Fibroblast of the aortic adventitia (primary cell): ENCODE results near the gene CDCA3. TPM values are rescaled to one million over a fixed set of nuclear protein-coding genes. Genes with fewer than 3 reads are reported as not detected.

Source experiments
- DNase-seq: peaks from one replicate; pipeline ENCODE4 v3.0.0-alpha.2; 2010; ENCODE audit warnings: low read depth
- H3K4me3 ChIP-seq: 2 replicates; pipeline ENCODE4 v1.5.1; 2011; ENCODE audit warnings: low read depth, mild to moderate bottlenecking, control low read depth, low read length, moderate library complexity
- total RNA-seq: library from RNA; depleted of rRNA; stranded (reverse); fragments of >200 nt; gene quantifications from 2 replicates; pipeline ENCODE4 v1.2.3, GENCODE V29; 2012; ENCODE audit warnings: low replicate concordance
- TF ChIP-seq, protein P1 (sequence below): IDR thresholded peaks from 2 replicates; pipeline ENCODE4 v1.5.1; 2011; ENCODE audit warnings: mild to moderate bottlenecking, low read length, control low read depth, inconsistent platforms; ENCODE audit not compliant: insufficient read depth

The CDCA3 gene
- total RNA-seq, 1 donor: 23.5 TPM

DNA sequence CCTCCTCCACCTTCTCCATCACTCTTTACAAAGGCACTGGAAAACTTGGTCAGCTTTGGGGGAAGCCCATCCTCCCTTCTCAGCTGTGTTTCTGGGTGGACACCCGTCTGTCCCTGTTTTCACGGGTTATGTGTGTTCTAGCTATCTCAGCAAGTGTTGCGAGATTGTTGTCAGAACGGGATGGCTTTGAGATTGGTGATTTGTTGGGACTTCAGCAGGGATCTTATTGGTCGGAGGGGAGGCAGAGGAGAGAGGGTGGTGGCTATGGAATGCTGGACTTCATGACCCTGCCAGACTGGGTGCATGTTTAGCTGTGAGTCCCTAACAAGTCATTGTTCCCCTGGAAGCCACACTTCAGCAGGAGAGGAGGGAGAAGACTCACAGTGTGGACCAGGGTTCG is 3.0 kb upstream of the CDCA3 start:
- TF ChIP-seq, protein P1, sequence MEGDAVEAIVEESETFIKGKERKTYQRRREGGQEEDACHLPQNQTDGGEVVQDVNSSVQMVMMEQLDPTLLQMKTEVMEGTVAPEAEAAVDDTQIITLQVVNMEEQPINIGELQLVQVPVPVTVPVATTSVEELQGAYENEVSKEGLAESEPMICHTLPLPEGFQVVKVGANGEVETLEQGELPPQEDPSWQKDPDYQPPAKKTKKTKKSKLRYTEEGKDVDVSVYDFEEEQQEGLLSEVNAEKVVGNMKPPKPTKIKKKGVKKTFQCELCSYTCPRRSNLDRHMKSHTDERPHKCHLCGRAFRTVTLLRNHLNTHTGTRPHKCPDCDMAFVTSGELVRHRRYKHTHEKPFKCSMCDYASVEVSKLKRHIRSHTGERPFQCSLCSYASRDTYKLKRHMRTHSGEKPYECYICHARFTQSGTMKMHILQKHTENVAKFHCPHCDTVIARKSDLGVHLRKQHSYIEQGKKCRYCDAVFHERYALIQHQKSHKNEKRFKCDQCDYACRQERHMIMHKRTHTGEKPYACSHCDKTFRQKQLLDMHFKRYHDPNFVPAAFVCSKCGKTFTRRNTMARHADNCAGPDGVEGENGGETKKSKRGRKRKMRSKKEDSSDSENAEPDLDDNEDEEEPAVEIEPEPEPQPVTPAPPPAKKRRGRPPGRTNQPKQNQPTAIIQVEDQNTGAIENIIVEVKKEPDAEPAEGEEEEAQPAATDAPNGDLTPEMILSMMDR: no peak
- no peak for DNase-seq
- peak overlapping the region; percentile 25 for H3K4me3 ChIP-seq

DNA sequence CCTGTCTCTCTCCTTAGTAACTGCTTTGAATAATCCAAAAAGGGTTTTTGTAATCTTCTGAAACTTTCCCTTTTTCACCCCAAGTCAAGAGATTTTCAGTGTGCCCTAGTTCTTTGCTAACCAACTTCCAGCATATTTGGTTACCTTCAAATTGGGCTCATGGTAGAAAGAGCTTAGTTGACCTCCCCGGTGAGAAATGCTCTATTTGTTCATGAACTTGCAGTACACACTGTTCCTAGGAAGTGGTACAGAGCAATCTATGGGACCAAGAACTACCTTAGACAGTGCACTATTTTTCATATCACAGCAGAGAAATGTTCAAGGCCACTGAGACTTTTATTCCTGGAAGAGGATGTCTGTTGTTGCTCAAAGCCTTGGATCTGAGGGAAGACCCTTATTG is 2.5 kb upstream of the CDCA3 start:
- TF ChIP-seq, protein P1: no peak
- DNase-seq: no peak
- peak overlapping the region; percentile 80 for H3K4me3 ChIP-seq

DNA sequence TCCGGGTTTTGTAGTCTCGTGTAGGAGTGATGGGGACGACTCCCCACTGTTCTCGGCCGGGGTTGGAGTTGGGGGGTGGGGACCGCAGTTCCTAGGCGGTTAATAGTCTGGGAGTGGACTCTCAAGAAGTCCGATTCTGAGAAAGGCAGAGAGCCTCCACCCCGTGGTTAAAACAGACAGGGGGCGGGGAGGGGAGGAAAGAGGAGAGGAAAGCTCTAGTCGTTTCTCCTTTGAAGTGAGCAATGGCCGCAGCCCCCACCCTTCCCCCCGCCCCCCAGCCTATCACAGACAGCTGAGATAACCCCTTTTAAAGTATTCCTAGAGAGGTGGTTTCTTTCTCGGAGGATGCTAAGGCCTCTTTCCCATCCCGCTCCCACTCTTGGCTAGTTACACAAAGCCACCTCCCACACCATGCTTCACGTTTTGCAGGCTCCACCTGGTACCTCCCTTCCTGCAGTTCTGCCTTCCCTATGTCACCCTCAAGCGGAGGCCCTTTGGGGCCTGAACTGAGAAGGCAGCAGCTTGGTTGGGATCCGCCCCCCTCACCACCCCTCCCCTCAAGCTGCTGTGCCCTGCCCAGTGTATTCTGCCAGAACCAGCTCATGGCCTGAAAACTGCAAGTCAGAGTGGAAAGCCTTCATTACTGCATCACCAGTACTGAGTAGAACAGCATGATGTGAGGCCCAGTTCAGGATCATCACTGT is 1.7 kb upstream of the CDCA3 start:
- TF ChIP-seq, protein P1: no peak
- H3K4me3 ChIP-seq: peak overlapping the region; percentile 80
- DNase-seq: peak; percentile 86

DNA sequence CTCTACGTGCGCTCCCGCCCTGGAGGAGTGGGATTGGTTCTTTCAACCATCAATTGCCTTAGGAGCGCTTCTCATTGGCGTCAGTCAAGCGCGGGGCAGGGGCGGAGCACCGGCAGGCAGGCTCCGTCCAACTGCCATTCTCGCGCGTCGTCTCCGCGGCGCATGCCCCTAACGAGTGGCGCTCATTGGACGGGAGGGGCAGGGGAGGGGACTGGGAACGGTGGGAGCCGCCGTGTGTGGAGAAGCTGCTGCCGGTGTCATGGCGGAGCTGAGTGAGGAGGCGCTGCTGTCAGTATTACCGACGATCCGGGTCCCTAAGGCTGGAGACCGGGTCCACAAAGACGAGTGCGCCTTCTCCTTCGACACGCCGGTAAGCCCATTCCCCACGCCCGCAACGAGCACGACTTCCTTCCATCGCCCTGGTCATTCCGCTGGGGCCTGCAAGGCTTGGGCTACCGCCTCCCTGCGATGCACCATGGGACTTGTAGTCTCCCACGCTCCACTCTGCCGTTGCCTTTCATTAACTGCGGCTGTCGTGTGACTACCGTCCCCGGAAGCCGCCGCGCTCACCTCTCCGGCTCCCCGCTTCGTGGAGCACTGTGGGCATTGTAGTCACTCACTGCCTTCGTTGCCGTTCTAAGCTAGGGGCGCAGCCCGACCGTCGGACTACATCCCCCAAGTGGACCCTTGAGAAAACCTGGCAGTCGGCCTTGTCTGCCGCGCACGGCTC is 1.0 kb upstream of the CDCA3 start, which contains the start of gene USP5:
USP5 (plus strand) TSS at position 230 of the 730 bp plus-strand sequence; CDS start at position 260, 30 bp downstream.
- H3K4me3 ChIP-seq: peak within 1 kb of the TSS; percentile 97
- DNase-seq: peak; percentile 100
- TF ChIP-seq, protein P1: no peak

DNA sequence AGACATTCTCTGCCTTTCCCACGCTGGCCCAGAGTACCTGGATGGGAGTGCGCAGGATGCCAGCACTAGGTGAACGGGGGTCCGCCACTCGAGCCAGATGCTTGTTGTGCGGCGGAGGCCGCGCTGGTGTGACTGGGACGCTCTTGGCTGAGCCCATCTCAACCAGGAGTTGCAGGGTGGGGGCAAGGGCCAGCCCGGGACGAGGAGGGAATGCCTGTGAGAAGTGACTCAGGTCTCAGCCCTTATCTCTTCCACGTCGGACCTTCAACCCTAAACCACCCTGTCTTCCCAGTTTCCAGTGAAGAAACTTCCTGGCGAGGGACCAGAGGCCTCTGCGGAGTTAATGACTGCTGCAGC is 312 bp downstream of the CDCA3 start:
- TF ChIP-seq, protein P1: no peak
- DNase-seq: no peak
- peak overlapping the region; percentile 61 for H3K4me3 ChIP-seq

DNA sequence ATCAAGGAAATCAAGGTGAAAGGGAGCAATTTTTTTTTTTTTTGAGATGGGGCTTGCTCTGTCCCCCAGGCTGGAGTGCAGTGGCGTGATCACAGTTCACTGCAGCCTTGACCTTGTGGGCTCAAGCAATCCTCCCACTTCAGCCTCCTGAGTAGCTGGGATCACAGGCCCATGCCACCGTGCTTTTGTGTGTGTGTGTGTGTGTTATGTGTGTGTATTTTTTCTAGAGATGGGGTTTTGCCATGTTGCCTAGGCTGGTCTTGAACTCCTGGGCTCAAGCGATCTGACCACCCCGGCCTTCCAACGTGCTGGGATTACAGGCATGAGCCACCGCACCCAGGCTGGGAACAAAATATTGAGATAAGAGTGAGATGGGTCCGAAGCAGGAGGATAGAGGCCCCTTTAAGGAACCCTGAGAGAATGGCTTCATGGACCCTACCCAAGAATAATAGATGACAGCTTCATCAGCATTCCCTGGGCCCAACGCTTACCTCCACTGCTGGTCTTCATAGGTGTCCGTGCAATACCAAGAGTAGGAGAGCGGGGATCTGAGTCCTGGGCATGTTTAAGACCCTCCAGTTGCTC is 1.0 kb downstream of the CDCA3 start:
- TF ChIP-seq, protein P1: no peak
- DNase-seq: no peak
- peak overlapping the region; percentile 61 for H3K4me3 ChIP-seq
